ENCODE results near the gene CARD10. TPM values are rescaled to one million over a fixed set of nuclear protein-coding genes. Genes with fewer than 3 reads are reported as not detected.

Gene CARD10
- polyA plus RNA-seq, 1 donor from 2014 or later, result 0.36 TPM

DNA sequence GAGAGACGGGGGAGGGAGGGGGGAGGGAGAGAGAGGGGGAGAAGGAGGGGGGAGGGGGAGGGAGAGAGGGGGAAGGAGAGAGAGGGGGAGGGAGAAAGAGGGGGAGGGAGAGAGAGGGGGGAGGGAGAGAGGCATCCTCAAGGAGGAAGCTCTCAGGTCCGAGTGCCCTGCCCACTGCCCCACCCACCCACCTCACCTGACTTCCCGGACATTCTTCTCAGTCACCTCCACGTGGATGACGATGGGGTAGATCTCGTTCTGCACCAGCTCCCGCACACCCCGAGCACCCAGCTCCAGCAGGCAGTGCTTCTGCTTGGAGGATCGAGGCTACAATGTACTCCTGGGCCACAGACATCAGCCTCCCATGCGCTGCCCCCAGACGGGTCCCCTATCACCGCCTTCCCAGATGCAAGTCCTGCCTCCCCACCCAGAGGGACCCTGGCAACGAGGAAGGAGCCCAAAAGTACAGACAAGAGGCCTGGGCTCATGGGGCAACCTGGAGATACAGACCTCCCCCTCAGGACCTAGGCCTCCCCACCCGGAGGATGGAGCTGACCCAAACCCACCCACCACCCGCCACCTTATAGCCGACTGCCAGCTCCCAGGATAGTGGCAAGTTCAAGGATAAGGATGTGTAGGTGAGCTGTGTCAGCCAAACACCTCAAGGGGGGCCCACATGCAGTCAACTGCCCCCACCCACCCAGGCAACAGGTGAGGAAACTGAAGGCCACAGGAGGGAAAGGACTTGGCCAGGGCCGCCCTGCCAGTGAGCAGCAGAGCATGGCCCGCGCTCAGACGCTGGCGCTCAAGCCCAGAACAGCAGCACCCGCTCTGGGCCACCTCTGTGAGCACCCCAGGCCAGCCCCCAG, 27.4 kb downstream of the CARD10 start:
- Histone ChIP-seq H3K4me3 (ENCODE audit: low read length) (no peak overlapping the region), H3K27ac (ENCODE audit: low read length) (no peak overlapping the region), H4K20me1 (ENCODE audit: insufficient read depth) (no peaks in the 10 kb centered on the region), H3K9me3 (ENCODE audit: low read length) (no peaks in the 10 kb centered on the region), H3K9ac (ENCODE audit: low read length) (no peak overlapping the region), H3K9me2 (ENCODE audit: insufficient read depth, low read length) (no peaks in the 10 kb centered on the region), H3K79me2 (replicated peaks; ENCODE audit: insufficient read depth, low read length) (no peaks in the 10 kb centered on the region), H3K27me3 (ENCODE audit: insufficient read depth, low read depth, low read length) (no peaks in the 10 kb centered on the region), H3K36me3 (ENCODE audit: insufficient read depth, low read length) (no peaks in the 10 kb centered on the region), H3K4me2 (ENCODE audit: low read length) (no peak overlapping the region), H2AFZ (ENCODE audit: low read depth, low read length) (no peak overlapping the region), H3F3A (ENCODE audit: insufficient read depth, low read length, poor library complexity, severe bottlenecking) (no peaks in the 10 kb centered on the region)
- no peak for TF ChIP-seq RAD21 (conservative IDR thresholded peaks at IDR 0.05)

DNA sequence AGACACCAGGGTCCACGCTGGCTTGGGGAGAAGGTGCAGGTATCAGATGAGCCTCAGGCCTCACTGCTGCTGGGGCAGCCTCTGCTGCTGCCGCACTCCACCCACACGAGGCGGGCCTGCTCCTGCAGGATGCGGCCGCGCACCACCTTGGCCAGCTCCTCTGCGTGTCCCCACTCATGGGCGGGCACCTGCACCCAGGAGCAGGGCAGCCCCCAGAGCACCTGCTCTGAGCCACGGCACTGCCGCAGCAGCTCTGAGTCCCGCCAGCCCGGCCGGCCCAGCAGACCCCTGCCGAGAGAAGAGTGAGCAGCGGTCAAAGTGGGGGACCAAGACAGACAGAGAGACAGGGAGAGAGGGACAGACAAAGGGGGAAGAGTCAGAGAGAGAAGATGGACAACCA, 28.1 kb downstream of the CARD10 start:
- Histone ChIP-seq H3K27ac (ENCODE audit: low read length) (no peak overlapping the region), H3K9ac (ENCODE audit: low read length) (no peak overlapping the region), H3K4me3 (ENCODE audit: low read length) (no peak overlapping the region), H3K79me2 (replicated peaks; ENCODE audit: insufficient read depth, low read length) (no peaks in the 10 kb centered on the region), H3K27me3 (ENCODE audit: insufficient read depth, low read depth, low read length) (no peaks in the 10 kb centered on the region), H4K20me1 (ENCODE audit: insufficient read depth) (no peaks in the 10 kb centered on the region), H3F3A (ENCODE audit: insufficient read depth, low read length, poor library complexity, severe bottlenecking) (no peaks in the 10 kb centered on the region), H3K36me3 (ENCODE audit: insufficient read depth, low read length) (no peaks in the 10 kb centered on the region), H2AFZ (ENCODE audit: low read depth, low read length) (no peak overlapping the region), H3K9me2 (ENCODE audit: insufficient read depth, low read length) (no peaks in the 10 kb centered on the region), H3K9me3 (ENCODE audit: low read length) (no peaks in the 10 kb centered on the region), H3K4me2 (ENCODE audit: low read length) (no peak overlapping the region)
- no peak for TF ChIP-seq EZH2 (IDR thresholded peaks at IDR 0.05; ENCODE audit: borderline replicate concordance, insufficient read depth, low read length, poor library complexity, severe bottlenecking)
- no peak for TF ChIP-seq EP300 (conservative IDR thresholded peaks at IDR 0.05; ENCODE audit: poor library complexity, severe bottlenecking)
- no peak for TF ChIP-seq MXI1 (conservative IDR thresholded peaks at IDR 0.05; ENCODE audit: poor library complexity, severe bottlenecking)
- TF ChIP-seq, protein P1, sequence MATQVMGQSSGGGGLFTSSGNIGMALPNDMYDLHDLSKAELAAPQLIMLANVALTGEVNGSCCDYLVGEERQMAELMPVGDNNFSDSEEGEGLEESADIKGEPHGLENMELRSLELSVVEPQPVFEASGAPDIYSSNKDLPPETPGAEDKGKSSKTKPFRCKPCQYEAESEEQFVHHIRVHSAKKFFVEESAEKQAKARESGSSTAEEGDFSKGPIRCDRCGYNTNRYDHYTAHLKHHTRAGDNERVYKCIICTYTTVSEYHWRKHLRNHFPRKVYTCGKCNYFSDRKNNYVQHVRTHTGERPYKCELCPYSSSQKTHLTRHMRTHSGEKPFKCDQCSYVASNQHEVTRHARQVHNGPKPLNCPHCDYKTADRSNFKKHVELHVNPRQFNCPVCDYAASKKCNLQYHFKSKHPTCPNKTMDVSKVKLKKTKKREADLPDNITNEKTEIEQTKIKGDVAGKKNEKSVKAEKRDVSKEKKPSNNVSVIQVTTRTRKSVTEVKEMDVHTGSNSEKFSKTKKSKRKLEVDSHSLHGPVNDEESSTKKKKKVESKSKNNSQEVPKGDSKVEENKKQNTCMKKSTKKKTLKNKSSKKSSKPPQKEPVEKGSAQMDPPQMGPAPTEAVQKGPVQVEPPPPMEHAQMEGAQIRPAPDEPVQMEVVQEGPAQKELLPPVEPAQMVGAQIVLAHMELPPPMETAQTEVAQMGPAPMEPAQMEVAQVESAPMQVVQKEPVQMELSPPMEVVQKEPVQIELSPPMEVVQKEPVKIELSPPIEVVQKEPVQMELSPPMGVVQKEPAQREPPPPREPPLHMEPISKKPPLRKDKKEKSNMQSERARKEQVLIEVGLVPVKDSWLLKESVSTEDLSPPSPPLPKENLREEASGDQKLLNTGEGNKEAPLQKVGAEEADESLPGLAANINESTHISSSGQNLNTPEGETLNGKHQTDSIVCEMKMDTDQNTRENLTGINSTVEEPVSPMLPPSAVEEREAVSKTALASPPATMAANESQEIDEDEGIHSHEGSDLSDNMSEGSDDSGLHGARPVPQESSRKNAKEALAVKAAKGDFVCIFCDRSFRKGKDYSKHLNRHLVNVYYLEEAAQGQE (IDR thresholded peaks at IDR 0.05; ENCODE audit: borderline replicate concordance), result no peak
- TF ChIP-seq POLR2AphosphoS5 (IDR thresholded peaks at IDR 0.05), result no peak
- no peak for TF ChIP-seq TAF1 (IDR thresholded peaks at IDR 0.05; ENCODE audit: low read depth)
- TF ChIP-seq, protein P2, sequence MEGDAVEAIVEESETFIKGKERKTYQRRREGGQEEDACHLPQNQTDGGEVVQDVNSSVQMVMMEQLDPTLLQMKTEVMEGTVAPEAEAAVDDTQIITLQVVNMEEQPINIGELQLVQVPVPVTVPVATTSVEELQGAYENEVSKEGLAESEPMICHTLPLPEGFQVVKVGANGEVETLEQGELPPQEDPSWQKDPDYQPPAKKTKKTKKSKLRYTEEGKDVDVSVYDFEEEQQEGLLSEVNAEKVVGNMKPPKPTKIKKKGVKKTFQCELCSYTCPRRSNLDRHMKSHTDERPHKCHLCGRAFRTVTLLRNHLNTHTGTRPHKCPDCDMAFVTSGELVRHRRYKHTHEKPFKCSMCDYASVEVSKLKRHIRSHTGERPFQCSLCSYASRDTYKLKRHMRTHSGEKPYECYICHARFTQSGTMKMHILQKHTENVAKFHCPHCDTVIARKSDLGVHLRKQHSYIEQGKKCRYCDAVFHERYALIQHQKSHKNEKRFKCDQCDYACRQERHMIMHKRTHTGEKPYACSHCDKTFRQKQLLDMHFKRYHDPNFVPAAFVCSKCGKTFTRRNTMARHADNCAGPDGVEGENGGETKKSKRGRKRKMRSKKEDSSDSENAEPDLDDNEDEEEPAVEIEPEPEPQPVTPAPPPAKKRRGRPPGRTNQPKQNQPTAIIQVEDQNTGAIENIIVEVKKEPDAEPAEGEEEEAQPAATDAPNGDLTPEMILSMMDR (IDR thresholded peaks at IDR 0.05; ENCODE audit: poor library complexity, severe bottlenecking), result no peak
- TF ChIP-seq RAD21 (conservative IDR thresholded peaks at IDR 0.05), result no peak
